ENCODE data around the gene DUOXA1.
A peak's percentile ranks its signal among the peaks of the same experiment; 100 is the strongest.
"Not testable (repeated sequence)": the region's sequence is repeated elsewhere in the genome, so short reads cannot be mapped to it uniquely, and the experiment has no call there.

Gene DUOXA1

GRCh38 chr15:45147606-45148005 lies 17.9 kb upstream of the DUOXA1 start:
- in situ Hi-C loops (cut with HindIII; ENCODE audit: low pct_unique_long_range_greater_than_20kb, low sequenced_read_pairs), result no loop called here
- no peak for TF ChIP-seq JUND (IDR thresholded peaks at IDR 0.05; ENCODE audit: low read depth)
- no peak for DNase-seq (ENCODE audit: low read depth in 1 of 2, low spot score in 1 of 2)

DNA sequence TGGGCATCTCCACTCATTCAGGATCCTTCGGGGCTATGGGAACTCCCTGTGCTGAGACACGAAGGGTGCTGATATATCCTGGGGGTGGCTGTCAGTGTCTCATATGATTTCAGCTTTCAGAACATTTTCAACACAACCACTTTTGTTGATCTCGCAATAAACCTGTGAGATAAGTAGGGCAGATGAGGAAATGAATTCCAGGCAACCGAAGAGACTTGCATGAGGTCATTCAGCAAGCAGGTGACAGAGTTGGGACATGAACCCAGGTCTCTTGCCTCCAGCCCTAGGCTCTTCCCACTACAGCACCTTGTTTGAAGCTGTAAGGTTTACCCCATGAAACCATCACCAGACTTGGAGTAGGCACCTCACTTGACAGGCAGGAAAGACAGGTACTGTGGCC lies 16.7 kb upstream of the DUOXA1 start:
- no peak for TF ChIP-seq JUND (IDR thresholded peaks at IDR 0.05; ENCODE audit: low read depth)
- DNase-seq (ENCODE audit: low read depth in 1 of 2, low spot score in 1 of 2), result peak; percentile 46 to 68
- in situ Hi-C loops (cut with HindIII; ENCODE audit: low pct_unique_long_range_greater_than_20kb, low sequenced_read_pairs), result no loop called here

DNA sequence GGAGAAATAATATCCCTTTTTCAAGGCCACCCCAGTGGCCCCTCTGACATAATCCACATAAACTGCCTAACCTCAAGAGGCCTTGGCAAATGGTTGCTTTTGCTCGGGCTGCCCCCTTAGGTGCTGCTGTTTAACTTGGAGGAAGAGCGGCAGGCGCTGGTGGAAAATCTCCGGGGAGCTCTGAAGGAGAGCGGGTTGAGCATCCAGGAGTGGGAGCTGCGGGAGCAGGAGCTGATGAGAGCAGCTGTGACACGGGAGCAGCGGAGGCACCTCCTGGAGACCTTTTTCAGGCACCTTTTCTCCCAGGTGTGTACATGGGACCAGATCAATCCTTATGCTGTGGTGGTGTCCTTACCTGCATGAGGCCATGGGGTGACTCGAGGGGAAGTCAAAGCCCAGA lies 15.1 kb upstream of the DUOXA1 start:
- TF ChIP-seq JUND (IDR thresholded peaks at IDR 0.05; ENCODE audit: low read depth), result no peak
- in situ Hi-C loops (cut with HindIII; ENCODE audit: low pct_unique_long_range_greater_than_20kb, low sequenced_read_pairs), result no loop called here
- DNase-seq (ENCODE audit: low read depth in 1 of 2, low spot score in 1 of 2), result no peak

GRCh38 chr15:45143946-45144345 lies 14.3 kb upstream of the DUOXA1 start:
- TF ChIP-seq JUND (IDR thresholded peaks at IDR 0.05; ENCODE audit: low read depth), result no peak
- no peak for DNase-seq (ENCODE audit: low read depth in 1 of 2, low spot score in 1 of 2)
- in situ Hi-C loops (cut with HindIII; ENCODE audit: low pct_unique_long_range_greater_than_20kb, low sequenced_read_pairs), result no loop called here

- no peak for DNase-seq (ENCODE audit: low read depth in 1 of 2, low spot score in 1 of 2)
- in situ Hi-C loops (cut with HindIII; ENCODE audit: low pct_unique_long_range_greater_than_20kb, low sequenced_read_pairs), result no loop called here
- no peak for TF ChIP-seq JUND (IDR thresholded peaks at IDR 0.05; ENCODE audit: low read depth)
These were observed 13.4 kb upstream of the DUOXA1 start for GRCh38 chr15:45143056-45143455.

DNA sequence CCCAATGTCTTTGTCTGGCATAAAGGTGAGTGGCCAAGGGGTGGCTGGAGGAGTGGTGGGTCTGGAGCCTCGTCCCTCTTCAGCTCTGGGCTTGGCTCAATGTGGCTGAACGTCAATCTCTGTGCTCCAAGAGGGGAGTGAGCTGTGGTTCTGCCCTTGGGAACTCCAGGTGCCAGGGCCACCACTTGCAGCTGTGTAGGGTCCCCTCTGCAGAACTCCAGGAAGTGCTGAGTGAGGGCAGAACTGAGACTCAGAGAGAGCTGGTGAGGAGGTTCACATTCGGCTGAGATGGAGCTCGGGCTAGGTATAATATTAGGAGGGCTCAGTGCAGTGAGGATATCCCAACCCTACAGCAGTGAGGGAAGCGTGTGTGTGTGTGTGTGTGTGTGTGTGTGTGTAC lies 11.7 kb upstream of the DUOXA1 start:
- no peak for TF ChIP-seq JUND (IDR thresholded peaks at IDR 0.05; ENCODE audit: low read depth)
- in situ Hi-C loops (cut with HindIII; ENCODE audit: low pct_unique_long_range_greater_than_20kb, low sequenced_read_pairs), result no loop called here
- no peak for DNase-seq (ENCODE audit: low read depth in 1 of 2, low spot score in 1 of 2)

DNA sequence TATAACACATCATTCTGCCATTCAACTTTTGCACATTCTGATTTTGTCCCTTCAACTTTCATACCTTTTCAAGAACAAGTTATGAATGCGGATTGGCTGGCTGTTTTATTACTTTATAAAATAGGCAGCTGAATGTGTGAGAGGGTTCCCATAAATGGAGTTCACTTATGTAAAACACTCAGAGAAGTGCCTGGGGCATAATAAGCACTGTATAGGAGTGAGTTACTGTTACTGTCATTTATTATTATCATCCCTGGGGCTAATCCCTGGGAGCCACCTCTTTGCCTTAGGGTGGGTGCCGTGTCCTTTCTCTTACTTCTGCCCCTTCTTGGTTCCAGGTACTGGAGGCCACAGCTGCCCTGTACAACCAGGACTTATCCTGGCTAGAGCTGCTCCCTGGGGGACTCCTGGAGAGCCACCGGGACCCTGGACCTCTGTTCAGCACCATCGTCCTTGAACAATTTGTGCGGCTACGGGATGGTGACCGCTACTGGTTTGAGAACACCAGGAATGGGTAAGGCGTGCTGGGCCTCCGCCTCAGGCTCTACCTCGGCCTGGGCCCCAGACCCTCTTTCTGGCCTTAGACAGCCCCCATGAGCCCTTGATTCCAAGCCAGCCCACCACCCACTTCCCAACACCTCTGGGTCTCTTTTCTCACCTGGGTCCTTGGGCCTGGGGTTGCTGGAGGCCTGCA lies 11.0 kb upstream of the DUOXA1 start:
- DNase-seq (ENCODE audit: low read depth in 1 of 2, low spot score in 1 of 2), result no peak
- TF ChIP-seq JUND (IDR thresholded peaks at IDR 0.05; ENCODE audit: low read depth), result no peak
- in situ Hi-C loops (cut with HindIII; ENCODE audit: low pct_unique_long_range_greater_than_20kb, low sequenced_read_pairs), result no loop called here

DNA sequence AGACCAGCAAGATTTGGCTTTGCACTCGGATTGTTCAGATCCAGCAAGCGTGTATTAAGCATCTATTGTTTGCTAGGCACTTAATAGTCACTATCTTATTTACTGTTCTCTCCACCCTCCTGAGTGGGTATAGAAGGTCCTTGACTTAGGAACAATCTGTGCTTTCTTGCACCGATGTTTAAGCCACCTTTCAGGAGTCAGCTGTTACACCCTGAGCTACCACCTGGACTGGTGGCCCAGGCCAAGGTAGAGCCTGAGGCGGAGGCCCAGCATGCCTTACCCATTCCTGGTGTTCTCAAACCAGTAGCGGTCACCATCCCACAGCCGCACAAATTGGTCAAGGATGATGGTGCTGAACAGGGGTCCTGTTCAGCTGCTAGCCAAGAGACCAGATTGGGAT lies 10.1 kb upstream of the DUOXA1 start:
- no peak for DNase-seq (ENCODE audit: low read depth in 1 of 2, low spot score in 1 of 2)
- in situ Hi-C loops (cut with HindIII; ENCODE audit: low pct_unique_long_range_greater_than_20kb, low sequenced_read_pairs), result no loop called here
- TF ChIP-seq JUND (IDR thresholded peaks at IDR 0.05; ENCODE audit: low read depth), result no peak

- in situ Hi-C loops (cut with HindIII; ENCODE audit: low pct_unique_long_range_greater_than_20kb, low sequenced_read_pairs), result no loop called here
- DNase-seq (ENCODE audit: low read depth in 1 of 2, low spot score in 1 of 2), result no peak
These were observed 9.4 kb upstream of the DUOXA1 start for GRCh38 chr15:45138814-45139765.

GRCh38 chr15:45137703-45138102 lies 8.0 kb upstream of the DUOXA1 start:
- TF ChIP-seq JUND (IDR thresholded peaks at IDR 0.05; ENCODE audit: low read depth), result no peak
- DNase-seq (ENCODE audit: low read depth in 1 of 2, low spot score in 1 of 2), result no peak
- in situ Hi-C loops (cut with HindIII; ENCODE audit: low pct_unique_long_range_greater_than_20kb, low sequenced_read_pairs), result no loop called here

More at GRCh38 chr15:45138814-45139765, 9.4 kb upstream of the DUOXA1 start:
- TF ChIP-seq JUND (IDR thresholded peaks at IDR 0.05; ENCODE audit: low read depth), result no peak

DNA sequence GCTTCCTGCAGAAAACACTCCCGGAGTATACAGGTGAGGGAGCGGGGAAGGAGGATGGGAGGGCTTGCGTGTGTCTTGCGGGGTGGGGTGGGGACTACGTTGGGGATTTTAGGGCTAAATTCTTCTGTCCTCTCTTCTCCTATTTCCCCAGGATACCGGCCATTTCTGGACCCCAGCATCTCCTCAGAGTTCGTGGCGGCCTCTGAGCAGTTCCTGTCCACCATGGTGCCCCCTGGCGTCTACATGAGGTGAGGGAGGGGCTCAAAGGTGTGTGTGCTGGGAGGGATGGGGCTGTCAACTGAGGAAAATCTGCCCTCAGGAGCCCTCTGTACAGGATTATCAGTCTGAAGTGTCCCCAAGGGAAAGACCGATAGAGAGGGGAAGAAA lies 6.7 kb upstream of the DUOXA1 start:
- DNase-seq (ENCODE audit: low read depth in 1 of 2, low spot score in 1 of 2), result no peak
- in situ Hi-C loops (cut with HindIII; ENCODE audit: low pct_unique_long_range_greater_than_20kb, low sequenced_read_pairs), result no loop called here
- no peak for TF ChIP-seq JUND (IDR thresholded peaks at IDR 0.05; ENCODE audit: low read depth)

DNA sequence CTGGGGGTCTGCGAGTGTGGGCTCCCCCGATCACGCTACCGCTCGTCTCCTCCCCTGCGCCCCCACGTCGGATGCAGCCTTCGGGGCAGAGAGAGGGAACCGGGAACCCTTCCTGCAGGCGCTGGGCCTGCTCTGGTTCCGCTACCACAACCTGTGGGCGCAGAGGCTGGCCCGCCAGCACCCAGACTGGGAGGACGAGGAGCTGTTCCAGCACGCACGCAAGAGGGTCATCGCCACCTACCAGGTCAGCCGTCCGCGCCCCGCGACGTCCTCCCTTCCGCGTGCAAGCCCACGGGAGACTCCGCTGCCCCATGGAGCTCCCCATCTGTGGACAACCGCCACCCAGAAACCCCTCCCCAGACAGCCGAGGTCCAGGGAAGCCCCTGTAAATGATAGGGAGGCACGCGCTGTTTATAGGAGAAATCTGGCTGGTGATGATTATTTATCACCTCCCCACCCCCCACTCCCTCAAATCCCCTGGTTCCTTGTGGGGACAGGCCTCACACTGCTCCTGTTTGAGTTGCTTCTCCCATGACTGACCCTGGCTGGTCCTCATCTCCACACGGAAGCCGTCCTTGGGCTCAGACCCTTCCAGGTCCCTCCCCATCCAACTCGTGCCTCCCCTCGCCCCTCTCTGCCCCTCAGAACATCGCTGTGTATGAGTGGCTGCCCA lies 6.2 kb upstream of the DUOXA1 start:
- in situ Hi-C loops (cut with HindIII; ENCODE audit: low pct_unique_long_range_greater_than_20kb, low sequenced_read_pairs); DNase-seq (ENCODE audit: low read depth in 1 of 2, low spot score in 1 of 2): not testable (repeated sequence)

All from T47D (cell line).